GM12878 (cell line): ENCODE data around the gene MAD2L2. TPM values are rescaled to one million over a fixed set of nuclear protein-coding genes. Genes with fewer than 3 reads are reported as not detected.

ENCODE experiments used
- ATAC-seq: fragments of 200-7000 bp; cut with Tn5 transposase; 3 replicates; pipeline ENCODE4 v1.9.1; 2020; ENCODE audit warnings: mild to moderate bottlenecking, moderate library complexity
- BruUV-seq: library from RNA; stranded (reverse); fragments of 400-500 nt; replicated peaks from 2 replicates; lab custom pipeline; 2021; lab: Mats Ljungman, UMichigan
- CTCF ChIA-PET: fragments of 300-600 bp; sonication (Branson Sonifier 250); formaldehyde crosslinking; extraction: SDS; loops from one replicate; lab custom pipeline; 2021; ENCODE audit warnings: inconsistent platforms; lab: Yijun Ruan, JAX
- POLR2A ChIA-PET: fragments of 350-600 bp; formaldehyde crosslinking; extraction: SDS; loops from one replicate; lab custom pipeline; 2021; ENCODE audit warnings: inconsistent platforms; lab: Charles Lee
- RAD21 ChIA-PET: fragments of 300-600 bp; sonication (Branson Sonifier 250); formaldehyde crosslinking; loops from one replicate; lab custom pipeline; 2023; ENCODE audit warnings: antibody characterized with exemption; ENCODE audit not compliant: unreplicated experiment; lab: Charles Lee
- SMC1A ChIA-PET: fragments of 300-600 bp; sonication (Branson Sonifier 250); formaldehyde crosslinking; loops from one replicate; lab custom pipeline; 2023; ENCODE audit not compliant: unreplicated experiment, uncharacterized antibody; lab: Charles Lee
- DNase-seq: peaks from one replicate; pipeline ENCODE4 v3.0.0-alpha.2; 2011; ENCODE audit warnings: low read depth, low spot score
- FAIRE-seq: peaks from 3 replicates; lab custom pipeline; 2011; peaks lifted over from hg19 to GRCh38; lab: Jason Lieb, UNC
- H2AFZ ChIP-seq: 2 replicates; pipeline ENCODE4 v1.6.0; 2011; ENCODE audit warnings: low read depth, low read length, control low read depth; ENCODE audit not compliant: control insufficient read depth
- H3K27ac ChIP-seq: 2 replicates; pipeline ENCODE4 v1.5.1; 2011; ENCODE audit warnings: control low read depth; ENCODE audit not compliant: control insufficient read depth, insufficient read depth
- H3K27me3 ChIP-seq, 2 experiments: replicated peaks in 1 of 2; 2 replicates each; pipeline versions ENCODE4 v1.6.0 to v1.6.1; 2011; ENCODE audit warnings: low read length in 1 of 2; ENCODE audit not compliant: control insufficient read depth in 2 of 2, insufficient read depth in 2 of 2
- H3K36me3 ChIP-seq, 2 experiments: 2 replicates each; pipeline ENCODE4 v1.5.1; 2011; ENCODE audit warnings: low read length in 1 of 2; ENCODE audit not compliant: control insufficient read depth in 2 of 2, insufficient read depth in 2 of 2
- H3K4me1 ChIP-seq: 2 replicates; pipeline ENCODE4 v1.6.1; 2011; ENCODE audit warnings: mild to moderate bottlenecking, low read length, moderate library complexity, mixed read lengths; ENCODE audit not compliant: control insufficient read depth, insufficient read depth
- H3K4me2 ChIP-seq: 2 replicates; pipeline ENCODE4 v1.6.0; 2011; ENCODE audit warnings: control low read depth; ENCODE audit not compliant: control insufficient read depth, insufficient read depth
- H3K4me3 ChIP-seq: fragments of 200-600 bp; sonication (generic); 2 replicates; pipeline ENCODE4 v1.5.1; 2016
- H3K79me2 ChIP-seq: 2 replicates; pipeline ENCODE4 v1.6.0; 2011; ENCODE audit warnings: low read length; ENCODE audit not compliant: control insufficient read depth, insufficient read depth
- H3K9ac ChIP-seq: 2 replicates; pipeline ENCODE4 v1.8.0; 2011; ENCODE audit warnings: low read length, control low read depth, mixed read lengths; ENCODE audit not compliant: control insufficient read depth, insufficient read depth
- H3K9me3 ChIP-seq: replicated peaks from 3 replicates; pipeline ENCODE4 v1.5.1; 2011; ENCODE audit warnings: mild to moderate bottlenecking, low read length; ENCODE audit not compliant: control insufficient read depth, insufficient read depth
- H4K20me1 ChIP-seq: 2 replicates; pipeline ENCODE4 v1.6.0; 2011; ENCODE audit not compliant: control insufficient read depth, insufficient read depth
- LARP7 ChIP-seq: fragments of 450-650 bp; IDR thresholded peaks from 2 replicates; pipeline ENCODE4 v1.6.1; 2017; ENCODE audit warnings: mild to moderate bottlenecking
- MLLT1 ChIP-seq: fragments of 450-650 bp; IDR thresholded peaks from 2 replicates; pipeline ENCODE4 v1.6.1; 2016; ENCODE audit warnings: mild to moderate bottlenecking
- NR2C1 ChIP-seq: fragments of 450-650 bp; IDR thresholded peaks from 2 replicates; pipeline ENCODE4 v1.6.1; 2017; ENCODE audit warnings: antibody characterized with exemption, mild to moderate bottlenecking, moderate library complexity
- PAX8 ChIP-seq: fragments of 450-650 bp; IDR thresholded peaks from 2 replicates; pipeline ENCODE4 v1.6.1; 2017; ENCODE audit warnings: mild to moderate bottlenecking, moderate library complexity
- WGBS: methylation state at CpG from one replicate; pipeline ENCODE4 v1.1.6; 2016; ENCODE audit warnings: low lambda C conversion rate; ENCODE audit not compliant: insufficient replicate concordance, insufficient coverage; ENCODE audit errors: missing lambda C conversion rate; 5-methylcytosine and 5-hydroxymethylcytosine counted together
- in situ Hi-C: fragments of 300-500 bp; cut with MboI; formaldehyde crosslinking; loops from 9 replicates; pipeline ENCODE4 v1.14.3; 2018; ENCODE audit warnings: mixed read lengths
- intact Hi-C: fragments of 100-400 bp; cut with micrococcal nuclease; formaldehyde crosslinking; loops from one replicate; pipeline ENCODE4 v1.14.2; 2022; ENCODE audit not compliant: unreplicated experiment
- polyA plus RNA-seq, 11 experiments: library from polyadenylated mRNA; depleted of rRNA in 4 of 11; unstranded in 6 of 11; stranded (reverse) in 5 of 11; fragments of >200 nt; fragmentation: Nextera tagmentation in 4 of 11; fragmentation: Illumina TruSeq in 1 of 11; extraction: Ambion mirVana in 4 of 11; extraction: Trizol in 1 of 11; gene quantifications; 1 replicate in 1 of 11; 2 replicates in 10 of 11; pipeline versions ENCODE4 v1.2.1 to v1.2.3, GENCODE V29; 2011 to 2016; ENCODE audit warnings: inconsistent platforms in 2 of 11, missing spikeins in 2 of 11, low read depth in 1 of 11
- total RNA-seq, 4 experiments: library from RNA; depleted of rRNA in 3 of 4; stranded (reverse); fragments of >200 nt in 3 of 4; fragmentation: Illumina TruSeq in 1 of 4; extraction: Trizol in 1 of 4; gene quantifications; 2 replicates each; pipeline versions ENCODE4 v1.2.1 to v1.2.3, GENCODE V29; 2013 to 2021

Gene MAD2L2
- total and polyA plus RNA-seq, 10 of the 15 experiments (the other 5 are each of a cell fraction or from before 2014, with no cell fraction given): 3.5 to 95.0 (median 53.2) TPM

- H3K27me3 ChIP-seq: no peaks in the 10 kb centered on the region; a peak in 1 of 4 replicates
- TF ChIP-seq NR2C1 (no peak), PAX8 (no peak), MLLT1 (no peak), LARP7 (no peak)
- TF ChIP-seq, all 136 proteins: peak for 0
- H3K4me3 ChIP-seq: no peak overlapping the region
- intact Hi-C loops (loop anchor here (1.0 kb wide), 1 partner anchor 608 kb away; no protein-coding TSS in a partner anchor), in situ Hi-C loops (no loop called here)
- SMC1A ChIA-PET: interaction anchor here (1.4 to 6.3 kb wide), 2 partner anchors 400 to 608 kb away, joined by 4 to 57 read pairs; no protein-coding TSS in a partner anchor
- no peak overlapping the region for H3K27ac ChIP-seq
- H3K36me3 ChIP-seq: no peaks in the 10 kb centered on the region
- FAIRE-seq (no peak), ATAC-seq (no peak), DNase-seq (no peak)
- no peak overlapping the region for H2AFZ ChIP-seq
- H3K79me2 ChIP-seq: no peaks in the 10 kb centered on the region
- H3K9me3 ChIP-seq: no peaks in the 10 kb centered on the region
- CTCF ChIA-PET: interaction anchor here (0.8 to 5.9 kb wide), 21 partner anchors 10 to 1151 kb away, joined by 3 to 132 read pairs (median 4); partner anchors contain the start of genes AGTRAP and UBIAD1
- no peak overlapping the region for H3K9ac ChIP-seq
- no peak overlapping the region for H3K4me2 ChIP-seq
- no peaks in the 10 kb centered on the region for H3K4me1 ChIP-seq
- WGBS: 87% methylated on average over 5 of the region's 5 CpGs
- H4K20me1 ChIP-seq: no peaks in the 10 kb centered on the region
- RAD21 ChIA-PET: interaction anchor here (0.6 to 6.7 kb wide), 6 partner anchors 75 to 1804 kb away, joined by 3 to 91 read pairs (median 6); no protein-coding TSS in a partner anchor
- no TSS peak for BruUV-seq
- POLR2A ChIA-PET: interaction anchor here (0.5 kb wide), 1 partner anchor 256 kb away, joined by 3 read pairs; no protein-coding TSS in a partner anchor
Measured at GRCh38 chr1:11645270-11645669, 35.7 kb downstream of the MAD2L2 start.
